ENCODE data around the gene EARS2.
"Not testable (repeated sequence)": the region's sequence is repeated elsewhere in the genome, so short reads cannot be mapped to it uniquely, and the experiment has no call there.

The EARS2 gene

GRCh38 chr16:23504453-23505179 lies 52.5 kb downstream of the EARS2 start:
- no peak for DNase-seq

- DNase-seq = no peak
These were observed 53.1 kb downstream of the EARS2 start for GRCh38 chr16:23504076-23504452.

GRCh38 chr16:23502466-23502865 lies 54.7 kb downstream of the EARS2 start:
- DNase-seq = no peak

- no peak for DNase-seq
These were observed 55.9 kb downstream of the EARS2 start for GRCh38 chr16:23501291-23501690.

- DNase-seq = no peak
These were observed 56.3 kb downstream of the EARS2 start for GRCh38 chr16:23500862-23501225.

- no peak for DNase-seq
These were observed 56.8 kb downstream of the EARS2 start for GRCh38 chr16:23500212-23500861.

GRCh38 chr16:23499801-23500200 lies 57.3 kb downstream of the EARS2 start:
- no peak for DNase-seq

GRCh38 chr16:23498863-23499262 lies 58.3 kb downstream of the EARS2 start:
- DNase-seq = no peak

GRCh38 chr16:23497543-23497868 lies 59.6 kb downstream of the EARS2 start:
- no peak for DNase-seq

- DNase-seq = no peak
These were observed 60.2 kb downstream of the EARS2 start for GRCh38 chr16:23496821-23497542.

GRCh38 chr16:23495671-23496070 lies 61.5 kb downstream of the EARS2 start:
- no peak for DNase-seq

- DNase-seq = no peak
These were observed 63.0 kb downstream of the EARS2 start for GRCh38 chr16:23494188-23494587.

- no peak for DNase-seq
These were observed 65.4 kb downstream of the EARS2 start for GRCh38 chr16:23491490-23492391.

GRCh38 chr16:23486480-23486879 lies 70.7 kb downstream of the EARS2 start:
- no peak for DNase-seq

- DNase-seq = no peak
These were observed 71.3 kb downstream of the EARS2 start for GRCh38 chr16:23485841-23486240.

- no peak for DNase-seq
These were observed 71.9 kb downstream of the EARS2 start for GRCh38 chr16:23485257-23485614.

- DNase-seq = no peak
These were observed 72.5 kb downstream of the EARS2 start for GRCh38 chr16:23484510-23485256.

- DNase-seq = not testable (repeated sequence)
These were observed 73.7 kb downstream of the EARS2 start for GRCh38 chr16:23483492-23483891.

- DNase-seq = no peak
These were observed 74.4 kb downstream of the EARS2 start for GRCh38 chr16:23482778-23483177.

- no peak for DNase-seq
These were observed 76.9 kb downstream of the EARS2 start for GRCh38 chr16:23480257-23480656.

GRCh38 chr16:23479138-23479537 lies 78.0 kb downstream of the EARS2 start:
- DNase-seq = no peak

GRCh38 chr16:23478566-23478965 lies 78.6 kb downstream of the EARS2 start:
- DNase-seq = no peak

GRCh38 chr16:23476289-23476688 lies 80.9 kb downstream of the EARS2 start:
- DNase-seq = no peak

All from NCI-H2107 (cell line).